GM19328 (cell line): ENCODE measurements around the gene XRCC6.
"Not testable (repeated sequence)": the region's sequence is repeated elsewhere in the genome, so short reads cannot be mapped to it uniquely, and the experiment has no call there.

ENCODE experiments used
- ATAC-seq: cut with Tn5 transposase; IDR thresholded peaks from one replicate; pipeline ENCODE4 v1.9.1; 2021; ENCODE audit warnings: mild to moderate bottlenecking, moderate library complexity; ENCODE audit not compliant: unreplicated experiment

XRCC6 gene

DNA sequence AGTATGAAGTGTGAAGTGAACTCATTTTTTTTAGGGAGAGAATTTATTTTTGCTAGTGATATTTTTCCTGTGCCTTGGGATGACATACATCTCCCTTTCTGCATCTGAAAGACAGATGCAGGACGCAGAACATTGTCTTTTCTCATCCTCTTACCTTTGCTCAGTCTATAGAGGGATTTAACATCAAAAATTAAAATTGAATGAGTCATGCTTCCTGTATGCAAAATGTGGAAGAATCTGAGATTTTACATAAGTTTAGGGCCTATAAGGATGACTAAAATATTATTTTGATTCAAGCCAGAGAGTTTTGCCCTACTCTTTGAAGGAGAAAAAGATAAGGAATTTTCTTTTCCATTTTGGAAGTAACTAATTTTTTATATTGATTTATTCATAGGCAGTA is 27.3 kb downstream of the XRCC6 start:
- ATAC-seq: no peak

DNA sequence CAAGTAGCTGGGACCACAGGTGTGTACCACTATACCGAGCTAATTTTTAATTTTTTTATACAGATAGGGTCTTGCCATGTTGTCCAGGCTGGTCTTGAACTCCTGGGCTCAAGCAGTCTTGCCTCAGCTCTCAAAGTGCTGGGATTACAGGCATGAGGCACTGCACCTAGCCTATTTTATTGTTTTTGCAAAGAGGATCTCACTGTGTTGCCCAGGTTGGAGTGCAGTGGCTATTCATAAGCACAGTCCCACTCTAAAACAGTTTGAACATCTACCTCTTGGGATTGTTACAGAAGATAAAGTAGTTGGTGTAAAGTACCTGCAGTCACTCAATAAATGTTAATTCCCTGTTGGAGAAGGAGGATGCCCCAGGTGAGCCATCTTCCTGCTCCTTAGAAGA is 29.1 kb downstream of the XRCC6 start:
- ATAC-seq: no peak

DNA sequence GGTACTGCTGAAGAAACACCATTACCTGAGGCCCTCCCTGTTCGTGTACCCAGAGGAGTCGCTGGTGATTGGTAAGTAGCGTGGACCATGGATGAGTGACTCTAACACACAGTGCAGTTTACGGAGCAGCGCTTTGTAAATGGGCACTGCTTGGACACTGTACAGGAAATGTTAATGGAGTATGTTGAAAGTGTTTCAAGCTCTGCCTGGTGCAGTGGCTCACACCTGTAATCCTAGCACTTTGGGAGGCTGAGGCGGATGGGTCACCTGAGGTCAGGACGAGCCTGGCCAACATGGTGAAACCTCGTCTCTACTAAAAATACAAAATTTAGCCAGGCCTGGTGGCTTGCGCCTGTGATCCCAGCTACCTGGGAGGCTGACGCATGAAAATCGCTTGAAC is 29.7 kb downstream of the XRCC6 start:
- ATAC-seq: no peak

DNA sequence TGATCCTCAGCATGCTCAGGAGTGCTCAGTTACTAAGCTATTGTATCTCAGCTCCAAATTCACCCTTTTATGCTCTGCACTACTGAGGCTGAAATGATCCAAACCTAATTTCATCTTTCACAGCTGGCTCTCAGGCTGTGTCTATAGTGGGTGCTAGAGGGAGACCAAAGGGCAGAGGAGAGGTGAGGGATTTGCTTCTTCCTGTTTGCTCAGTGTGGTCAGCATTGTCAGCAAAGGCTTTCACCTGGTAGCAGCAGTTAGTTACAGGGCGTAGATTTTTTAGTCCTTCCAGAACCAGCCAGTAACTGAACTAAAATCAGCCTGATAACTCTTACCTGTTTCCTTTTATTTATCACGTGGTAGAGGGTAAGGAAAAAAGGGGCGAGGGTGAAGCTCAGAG is 33.2 kb downstream of the XRCC6 start:
- ATAC-seq: no peak

DNA sequence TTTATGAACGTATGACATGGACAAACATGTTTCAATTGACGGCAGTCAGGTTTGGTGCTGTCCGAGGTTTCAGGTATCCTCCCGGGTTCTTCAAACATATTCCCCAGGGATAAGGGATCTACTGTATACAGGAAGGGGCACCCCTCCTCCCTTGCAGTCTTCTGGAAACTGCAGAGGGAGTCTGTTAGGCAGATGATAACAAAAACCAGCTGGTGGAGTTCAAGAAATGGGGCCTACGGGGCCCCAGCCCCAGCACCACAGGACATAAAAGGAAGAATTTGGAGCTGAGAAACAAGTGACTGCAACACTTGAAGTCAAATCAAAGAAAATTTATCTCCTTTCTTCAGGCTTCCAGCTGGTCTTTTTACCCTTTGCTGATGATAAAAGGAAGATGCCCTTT is 35.5 kb downstream of the XRCC6 start:
- no peak for ATAC-seq

DNA sequence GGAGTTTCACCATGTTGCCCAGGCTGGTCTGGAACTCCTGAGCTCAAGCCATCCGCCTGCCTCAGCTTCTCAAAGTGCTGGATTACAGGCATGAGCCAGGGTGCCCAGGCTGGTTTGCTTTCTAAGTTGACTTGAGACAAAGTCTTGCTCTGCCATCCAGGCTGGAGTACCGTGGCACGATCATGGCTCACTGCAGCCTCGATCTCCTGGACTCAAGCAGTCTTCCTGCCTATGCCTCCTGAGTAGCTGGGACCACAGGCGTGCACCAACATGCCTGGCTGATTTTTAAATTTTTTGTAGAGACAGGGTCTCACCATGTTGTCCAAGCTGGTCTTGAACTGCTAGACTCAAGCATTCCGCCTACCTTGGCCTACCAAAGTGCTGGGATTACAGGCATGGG is 36.6 kb downstream of the XRCC6 start:
- no peak for ATAC-seq

DNA sequence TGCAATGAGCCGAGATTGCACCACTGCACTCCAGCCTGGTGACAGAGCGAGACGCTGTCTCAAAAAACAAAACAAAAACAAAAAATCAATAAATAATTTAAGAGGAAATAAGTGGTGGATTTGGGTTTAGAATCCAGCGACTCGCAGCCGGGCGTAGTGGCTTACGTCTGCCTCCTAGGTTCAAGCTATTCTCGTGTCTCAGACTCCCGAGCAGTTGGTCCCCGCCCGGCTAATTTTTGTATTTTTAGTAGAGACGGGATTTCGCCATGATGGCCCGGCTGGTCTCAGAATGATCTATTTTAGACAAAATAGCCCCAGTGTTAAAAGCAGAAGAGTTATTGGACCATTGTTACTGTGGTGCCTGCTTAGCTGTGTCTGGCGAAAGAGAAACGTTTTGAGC is 37.8 kb downstream of the XRCC6 start:
- ATAC-seq: no peak

DNA sequence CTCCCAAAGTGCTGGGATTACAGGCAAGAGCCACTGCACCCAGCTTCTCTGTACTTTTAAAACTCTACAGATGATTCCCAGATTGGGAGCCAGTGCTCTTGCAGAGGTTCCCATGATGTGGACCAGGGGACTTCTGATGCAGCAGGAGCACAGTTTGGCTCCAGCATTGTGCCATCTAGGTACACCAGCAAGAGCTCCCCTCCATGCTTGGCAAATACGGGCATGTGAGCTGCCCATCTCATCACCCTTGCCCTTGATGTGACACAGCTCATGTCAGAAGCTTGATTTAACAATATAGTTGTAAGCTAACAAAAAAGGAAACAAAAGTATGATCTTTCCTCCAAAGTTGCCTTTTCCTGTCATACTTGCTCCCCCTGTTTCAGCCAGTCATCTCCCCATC is 38.8 kb downstream of the XRCC6 start:
- no peak for ATAC-seq

DNA sequence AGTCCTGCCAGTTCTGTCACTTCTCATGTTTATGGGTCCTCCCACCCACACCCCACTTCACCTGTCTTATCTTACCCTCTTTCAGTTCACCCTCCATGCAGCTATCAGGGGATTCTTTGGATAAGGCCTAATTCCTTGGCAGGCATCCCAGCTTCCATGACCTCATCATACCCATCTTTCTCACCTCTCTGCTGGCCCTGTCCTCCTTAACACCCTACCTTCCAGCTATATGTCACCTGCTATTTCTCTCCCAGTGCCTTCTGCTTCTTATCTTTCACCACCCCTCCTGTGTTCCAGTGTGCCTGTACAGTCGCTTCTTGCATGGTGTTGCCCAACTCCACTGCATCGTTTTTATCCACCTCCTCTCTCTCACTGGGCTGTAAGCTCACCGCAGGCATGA is 39.3 kb downstream of the XRCC6 start:
- ATAC-seq: no peak

DNA sequence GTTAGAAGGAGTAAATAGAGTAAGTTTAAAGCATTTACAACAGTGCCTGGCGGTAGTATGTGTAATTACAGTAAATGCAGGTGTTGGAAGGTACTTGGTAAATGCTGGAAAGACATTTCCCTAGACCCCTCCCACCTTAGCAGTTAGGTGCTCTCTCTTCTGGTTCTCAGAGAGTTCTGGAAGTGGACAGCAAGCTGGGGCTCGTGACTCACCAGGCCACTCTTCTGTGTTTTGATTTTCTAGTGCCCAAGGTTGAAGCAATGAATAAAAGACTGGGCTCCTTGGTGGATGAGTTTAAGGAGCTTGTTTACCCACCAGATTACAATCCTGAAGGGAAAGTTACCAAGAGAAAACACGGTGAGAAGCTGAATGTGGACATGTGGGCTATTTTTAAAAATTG is 40.0 kb downstream of the XRCC6 start:
- ATAC-seq: no peak

DNA sequence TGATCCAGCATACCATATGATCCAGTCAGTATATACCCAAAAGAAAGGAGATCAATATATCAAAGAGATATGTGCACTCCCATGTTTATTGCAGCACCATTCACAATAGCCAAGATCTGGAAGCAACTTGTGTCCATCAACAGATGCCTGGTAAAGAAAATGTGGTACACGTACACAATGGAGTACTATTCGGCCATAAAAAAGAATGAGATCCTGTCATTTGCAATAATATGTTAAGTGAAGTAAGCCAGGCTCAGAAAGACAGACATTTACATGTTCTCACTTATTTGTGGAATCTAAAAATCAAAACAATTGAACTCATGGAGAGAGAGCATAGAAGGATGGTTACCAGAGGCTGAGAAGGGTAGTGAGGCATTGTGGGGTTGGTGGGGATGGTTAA is 40.6 kb downstream of the XRCC6 start:
- no peak for ATAC-seq

DNA sequence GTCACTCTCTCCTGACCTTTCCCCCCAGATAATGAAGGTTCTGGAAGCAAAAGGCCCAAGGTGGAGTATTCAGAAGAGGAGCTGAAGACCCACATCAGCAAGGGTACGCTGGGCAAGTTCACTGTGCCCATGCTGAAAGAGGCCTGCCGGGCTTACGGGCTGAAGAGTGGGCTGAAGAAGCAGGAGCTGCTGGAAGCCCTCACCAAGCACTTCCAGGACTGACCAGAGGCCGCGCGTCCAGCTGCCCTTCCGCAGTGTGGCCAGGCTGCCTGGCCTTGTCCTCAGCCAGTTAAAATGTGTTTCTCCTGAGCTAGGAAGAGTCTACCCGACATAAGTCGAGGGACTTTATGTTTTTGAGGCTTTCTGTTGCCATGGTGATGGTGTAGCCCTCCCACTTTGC is 42.5 kb downstream of the XRCC6 start:
- not testable (repeated sequence) for ATAC-seq

DNA sequence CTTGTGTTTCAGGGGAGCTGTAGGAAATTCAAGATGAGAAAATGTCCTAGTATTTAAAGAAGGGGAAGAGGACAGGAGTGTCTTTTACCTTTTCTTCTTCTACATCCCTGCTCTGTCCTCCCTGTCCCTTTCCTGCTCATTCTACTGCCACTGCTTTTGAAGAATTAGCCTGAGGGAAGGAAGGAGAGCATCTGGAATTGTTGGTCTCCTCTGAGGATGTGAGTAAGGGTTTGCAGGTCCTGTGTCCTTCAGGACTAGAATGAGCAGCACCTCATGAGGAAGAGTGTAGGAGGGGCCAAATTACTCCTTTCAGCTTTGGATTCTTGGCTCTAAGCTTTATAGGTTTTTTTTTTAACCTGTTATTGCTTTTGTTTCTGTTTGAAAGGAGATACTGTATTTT is 43.4 kb downstream of the XRCC6 start:
- no peak for ATAC-seq

DNA sequence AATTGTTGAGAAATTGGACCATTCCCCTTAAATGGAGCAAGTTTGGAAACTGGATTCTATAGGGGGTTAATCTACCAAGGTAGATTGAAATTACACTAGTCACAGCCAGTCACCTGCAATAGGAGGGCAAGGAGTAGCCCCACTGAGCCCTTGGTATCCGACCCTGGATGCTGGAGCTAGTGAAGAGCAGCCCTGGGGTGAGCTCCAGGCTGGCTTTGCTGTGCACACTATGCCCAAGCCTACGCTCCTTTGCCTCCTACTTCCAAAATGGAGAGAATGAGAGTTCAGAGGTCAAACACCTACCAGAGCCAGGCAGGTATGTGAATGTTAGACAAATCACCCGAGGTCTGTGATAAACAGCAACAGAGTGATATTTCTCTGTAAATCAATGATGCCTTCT is 43.9 kb downstream of the XRCC6 start:
- no peak for ATAC-seq

DNA sequence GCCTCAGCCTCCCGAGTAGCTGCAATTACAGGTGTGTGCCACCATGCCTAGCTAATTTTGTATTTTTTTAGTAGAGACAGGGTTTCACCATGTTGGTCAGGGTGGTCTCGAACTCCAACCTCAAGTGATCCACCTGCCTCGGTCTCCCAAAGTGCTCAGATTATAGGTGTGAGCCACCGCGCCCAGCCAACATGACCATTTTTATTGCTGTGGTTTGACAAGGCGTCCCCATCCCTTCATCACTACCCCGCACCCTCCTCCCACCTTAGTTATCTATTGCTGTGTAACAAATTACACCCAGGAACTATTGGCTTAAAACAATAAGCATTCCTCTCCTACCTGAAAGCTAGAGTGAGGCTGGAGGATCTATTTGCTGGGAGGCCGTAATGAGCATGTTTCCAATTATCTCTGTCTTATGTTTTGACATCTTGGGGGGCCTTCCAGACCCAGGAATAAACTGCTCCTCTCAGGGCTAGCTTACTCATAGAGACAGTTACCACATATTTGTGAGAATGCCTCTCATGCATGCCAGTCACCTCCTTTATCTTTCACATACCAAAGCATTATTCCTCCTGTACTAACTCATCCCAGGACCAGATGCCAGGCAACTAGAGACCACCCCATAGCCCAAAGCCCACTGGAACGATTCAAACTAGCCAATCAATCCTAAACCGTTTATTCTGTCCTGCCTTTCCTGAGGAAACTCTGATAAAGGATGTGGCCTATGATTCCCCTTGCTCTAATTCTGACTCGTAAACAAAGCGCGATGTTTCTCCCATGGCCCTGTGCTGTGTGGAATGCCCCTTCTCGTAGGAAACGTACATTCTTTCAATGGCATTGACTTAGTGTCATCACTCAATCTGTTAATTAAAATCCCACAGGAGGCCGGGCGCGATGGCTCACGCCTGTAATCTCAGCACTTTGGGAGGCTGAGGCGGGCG is 48.1 kb downstream of the XRCC6 start:
- ATAC-seq: no peak

DNA sequence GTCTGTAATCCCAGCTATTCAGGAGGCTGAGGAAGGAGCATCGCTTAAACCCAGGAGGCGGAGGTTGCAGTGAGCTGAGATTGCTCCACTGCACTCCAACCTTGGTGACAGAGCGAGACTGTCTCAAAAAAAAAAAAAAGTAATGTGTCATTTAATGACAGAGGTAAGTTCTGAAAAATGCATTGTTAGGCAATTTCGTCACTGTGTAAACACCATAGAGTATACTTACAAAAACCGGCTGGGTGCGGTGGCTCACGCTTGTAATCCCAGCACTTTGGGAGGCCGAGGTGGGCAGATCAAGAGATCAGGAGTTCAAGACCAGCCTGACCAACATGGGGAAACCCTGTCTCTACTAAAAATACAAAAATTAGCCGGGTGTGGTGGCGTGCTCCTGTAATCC is 51.0 kb downstream of the XRCC6 start:
- ATAC-seq: not testable (repeated sequence)

DNA sequence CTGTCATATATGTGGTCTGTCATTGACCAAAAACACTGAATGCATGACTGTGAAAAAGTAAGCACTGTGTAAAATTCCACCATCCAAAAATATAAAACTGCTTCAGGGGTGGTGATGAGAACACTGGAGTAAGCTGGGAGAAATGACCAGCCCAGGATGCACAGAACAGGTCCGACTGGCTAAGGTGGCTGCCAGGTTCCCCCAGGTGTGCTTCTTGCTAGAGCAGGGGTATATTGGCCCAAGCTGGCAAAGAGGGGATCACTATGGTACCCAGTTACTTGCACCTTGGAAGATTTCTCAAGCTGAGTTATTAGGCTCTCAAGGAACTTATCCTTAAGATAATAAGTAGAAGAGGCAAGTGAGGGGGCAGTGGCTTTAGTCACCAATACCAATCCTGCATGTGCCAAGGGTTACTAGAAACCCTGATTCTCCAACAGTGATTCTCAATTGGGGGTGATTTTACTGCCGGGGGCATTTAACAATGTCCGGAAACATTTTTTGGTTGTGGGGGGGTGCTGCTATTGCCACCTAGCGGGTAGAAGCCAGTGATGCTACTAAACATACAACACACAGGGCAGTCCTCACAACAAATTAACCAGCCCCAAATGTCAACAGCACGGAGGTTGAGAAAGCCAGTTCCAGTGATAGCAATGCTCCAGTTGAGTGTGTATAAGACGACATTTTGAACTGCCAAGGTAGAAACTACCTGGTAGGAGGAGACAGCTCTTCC is 51.9 kb downstream of the XRCC6 start:
- no peak for ATAC-seq

DNA sequence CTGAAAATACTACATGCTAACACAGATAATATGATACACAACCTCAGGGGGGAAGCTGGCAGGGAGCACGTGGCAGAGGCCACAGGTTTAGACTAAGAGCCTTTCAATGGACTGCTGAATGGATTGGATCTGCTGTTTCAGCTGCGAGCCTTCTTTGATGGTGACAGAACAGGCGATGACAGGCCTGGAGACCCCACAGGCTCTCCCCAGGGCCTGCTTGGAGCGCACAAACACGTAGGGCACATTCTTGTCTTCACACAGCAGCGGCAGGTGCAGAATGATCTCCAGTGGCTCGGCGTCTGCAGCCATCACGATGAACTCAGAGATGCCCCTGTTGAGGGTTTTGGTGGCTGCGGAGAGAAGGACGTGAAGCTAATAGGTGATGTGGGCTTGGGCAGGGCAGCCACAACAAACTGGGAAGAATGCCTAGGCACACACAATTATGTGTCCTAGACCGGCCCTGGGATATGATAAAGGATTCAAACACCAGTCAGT is 53.8 kb downstream of the XRCC6 start:
- no peak for ATAC-seq

DNA sequence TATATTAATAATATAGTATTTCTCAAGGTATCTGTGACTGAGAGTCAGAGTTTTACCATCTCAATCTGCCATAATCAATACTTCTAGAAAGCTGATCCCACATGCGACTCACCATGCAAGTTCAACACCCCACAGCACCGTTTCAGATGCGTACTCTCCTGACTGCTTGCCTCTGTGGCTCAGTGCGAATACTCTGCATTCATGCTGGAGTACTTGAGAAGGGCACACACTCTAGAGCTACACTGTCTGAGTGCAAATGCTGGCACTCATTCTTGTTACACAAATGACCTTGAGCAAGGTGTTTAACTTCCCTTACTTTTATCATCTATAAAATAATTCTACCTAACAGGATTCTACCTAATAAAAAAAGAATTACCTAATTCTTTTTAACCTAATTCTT is 55.0 kb downstream of the XRCC6 start:
- ATAC-seq: no peak

DNA sequence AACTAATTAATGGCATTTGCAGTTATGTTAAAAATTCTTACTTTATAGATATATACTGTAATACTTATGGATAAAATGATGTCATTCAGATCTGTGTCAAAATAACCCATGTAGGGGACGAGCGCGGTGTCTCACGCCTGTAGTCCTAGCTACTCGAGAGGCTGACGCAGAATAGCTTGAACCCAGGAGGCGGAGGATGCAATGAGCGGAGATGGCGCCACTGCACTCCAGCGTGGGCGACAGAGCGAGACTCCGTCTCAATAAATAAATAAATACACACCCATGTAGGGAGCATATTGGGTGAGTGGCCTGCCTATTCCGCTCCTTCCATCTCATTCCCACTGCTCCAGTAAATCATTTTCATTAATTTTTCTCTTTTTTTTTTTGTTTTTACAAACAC is 60.5 kb downstream of the XRCC6 start:
- ATAC-seq: no peak

DNA sequence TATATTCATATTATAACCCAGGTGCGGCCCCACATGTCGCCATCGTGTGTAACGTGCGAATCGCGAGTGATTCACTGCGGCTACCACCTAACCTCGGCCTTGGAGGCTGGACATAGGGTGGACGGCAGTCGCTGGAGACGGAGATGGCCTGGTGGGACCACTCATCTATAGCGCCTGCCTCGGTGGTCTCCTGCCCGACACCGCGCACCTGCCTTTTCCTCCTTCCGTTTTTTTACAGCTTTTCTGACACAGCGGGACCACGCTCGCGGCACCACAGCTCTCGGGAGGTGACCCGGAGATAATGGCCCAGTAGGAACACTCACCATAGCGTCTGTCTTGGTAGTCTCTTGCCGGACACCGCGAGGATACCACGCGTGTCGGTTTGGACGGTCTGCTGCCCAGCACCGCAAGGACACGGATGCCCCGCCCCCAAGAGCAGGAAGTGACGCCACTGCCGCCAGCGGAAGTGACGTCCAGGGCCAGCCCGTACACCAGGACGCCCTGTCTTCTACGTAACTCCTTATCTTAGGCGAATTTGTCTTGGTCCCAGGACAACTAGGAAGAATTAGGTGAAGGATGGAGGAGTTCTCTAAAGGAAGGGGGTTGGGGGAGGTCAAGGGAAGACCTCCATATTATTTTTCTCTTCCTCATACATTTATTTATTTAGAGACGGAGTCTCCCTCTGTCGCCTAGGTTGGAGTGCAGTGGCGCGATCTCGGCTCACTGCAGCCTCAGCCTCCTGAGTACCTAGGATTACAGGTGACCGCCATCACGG is 61.1 kb downstream of the XRCC6 start:
- ATAC-seq: peak; percentile 75
